Stimulated activated CD4-positive, alpha-beta T cell treated with anti-CD3 and anti-CD28 coated beads, Interleukin-15, amount 100 ng/mL, for 24 hours (primary cell): Measurements from ENCODE around the gene MAPKAPK3.

Source experiments
- DNase-seq: peaks from one replicate; pipeline ENCODE4 v3.0.0-alpha.2; 2020

MAPKAPK3 gene

DNA sequence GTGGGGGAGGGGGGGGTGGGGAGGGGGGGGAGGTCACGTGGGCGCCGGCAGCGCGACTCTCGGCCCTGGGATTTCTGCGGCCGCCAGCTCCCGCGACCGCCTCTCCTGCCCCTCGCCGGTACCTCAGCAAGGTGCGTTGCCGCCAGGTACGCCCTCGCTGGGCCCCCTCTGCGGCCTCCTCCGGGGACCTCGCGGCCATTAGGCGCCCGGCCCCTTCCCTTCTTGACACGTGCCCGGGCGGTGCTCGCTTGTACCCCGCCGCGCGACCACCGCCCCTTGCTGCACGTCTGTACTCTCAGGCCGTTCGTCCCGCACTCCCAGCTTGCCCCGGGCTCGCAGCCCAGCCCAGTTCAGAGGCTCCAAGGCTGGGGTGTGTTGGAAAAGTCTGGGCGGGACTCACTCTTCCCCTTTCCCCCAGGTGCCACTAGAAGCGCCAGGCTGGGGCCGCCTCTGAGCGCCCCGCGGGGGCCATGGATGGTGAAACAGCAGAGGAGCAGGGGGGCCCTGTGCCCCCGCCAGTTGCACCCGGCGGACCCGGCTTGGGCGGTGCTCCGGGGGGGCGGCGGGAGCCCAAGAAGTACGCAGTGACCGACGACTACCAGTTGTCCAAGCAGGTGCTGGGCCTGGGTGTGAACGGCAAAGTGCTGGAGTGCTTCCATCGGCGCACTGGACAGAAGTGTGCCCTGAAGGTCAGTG, at the start of gene MAPKAPK3:
Gene MAPKAPK3 (plus strand): TSS at position 56 of the 696 bp plus-strand sequence. CDS start 415 bp downstream, at position 471.
- DNase-seq: no peak

- peak; percentile 98 for DNase-seq
These were observed 49.4 kb upstream of the MAPKAPK3 start, which contains the start of gene C3orf18 for GRCh38 chr3:50567386-50568167. Gene C3orf18, minus strand, starts transcription at chr3:50567747. Its CDS starts 2,048 bp downstream, at chr3:50565699.

DNA sequence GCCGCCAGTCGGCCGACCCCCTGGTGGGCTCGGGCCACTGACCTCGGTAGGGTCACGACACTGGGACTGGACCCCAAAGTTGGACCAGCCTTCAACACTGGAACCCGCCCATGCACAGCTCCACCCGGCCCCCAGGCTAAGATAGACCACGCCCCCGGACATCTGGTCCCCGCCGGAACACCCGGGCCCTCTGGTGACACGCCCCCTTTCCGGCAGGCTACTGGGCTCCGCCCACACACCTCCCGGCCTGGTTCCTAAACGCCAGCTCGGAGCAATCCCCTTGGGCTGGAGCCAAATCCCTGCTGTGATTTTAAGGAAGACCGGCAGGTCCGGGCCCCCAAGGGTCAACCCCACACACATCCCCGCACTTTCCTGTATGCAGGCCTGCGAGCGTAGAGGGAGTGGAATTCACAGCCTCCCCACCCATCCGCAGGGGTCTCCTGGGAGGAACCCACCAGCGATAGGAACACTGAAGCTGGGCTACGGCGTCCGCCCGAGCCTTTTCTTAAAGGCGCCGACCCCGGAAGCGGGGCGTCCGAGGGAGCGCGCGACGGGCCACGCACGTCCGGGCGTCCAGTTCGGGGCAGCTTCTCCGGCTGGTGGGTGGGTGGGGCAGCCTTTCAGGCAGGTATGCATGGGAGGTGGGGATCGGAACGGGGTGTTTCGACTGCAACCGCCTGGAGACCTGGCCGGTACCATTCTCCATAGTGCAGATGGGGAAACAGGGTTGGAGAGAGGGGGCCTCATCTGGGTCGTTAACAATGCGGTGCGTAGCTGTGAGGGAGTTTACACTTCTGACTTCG, 47.8 kb upstream of the MAPKAPK3 start, which contains the start of gene HEMK1:
Gene HEMK1 (plus strand): TSS at position 576 of the 803 bp plus-strand sequence. CDS start 1,583 bp downstream, outside the sequence.
- peak; percentile 99 for DNase-seq

DNA sequence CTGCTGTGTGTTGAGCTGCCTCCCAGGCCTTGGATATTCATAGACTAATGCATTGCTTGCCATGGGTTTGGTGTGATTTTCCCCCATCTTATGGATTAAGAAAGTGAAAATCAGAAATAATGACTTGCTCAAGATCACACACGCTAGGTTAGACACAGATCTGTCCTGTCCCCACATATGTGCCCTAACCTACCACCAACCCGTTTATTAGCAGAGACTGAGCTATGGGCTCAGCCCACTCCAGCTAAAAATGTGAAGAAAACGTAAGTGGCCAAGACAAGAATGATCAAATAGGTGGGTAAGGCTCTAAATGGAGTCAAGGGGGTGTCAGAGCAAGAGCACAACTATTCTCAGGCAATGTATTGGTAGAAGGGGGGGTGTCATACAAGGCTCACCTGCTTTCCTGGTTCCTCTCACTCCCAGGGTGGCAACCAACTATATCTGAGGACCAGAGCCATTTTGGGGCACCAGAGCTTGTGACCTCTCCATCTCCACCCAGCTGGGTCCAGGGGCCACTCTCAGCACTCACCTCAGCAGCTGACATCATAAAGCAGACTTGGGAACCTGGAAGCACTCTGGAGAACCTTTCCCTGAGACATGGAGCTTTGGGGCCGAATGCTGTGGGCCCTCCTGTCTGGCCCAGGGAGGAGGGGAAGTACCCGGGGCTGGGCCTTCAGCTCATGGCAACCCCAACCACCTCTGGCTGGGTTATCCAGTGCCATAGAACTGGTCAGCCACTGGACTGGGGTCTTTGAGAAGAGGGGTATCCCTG, 46.3 kb upstream of the MAPKAPK3 start:
- DNase-seq: peak; percentile 30

- peak; percentile 23 for DNase-seq
These were observed 45.5 kb upstream of the MAPKAPK3 start for GRCh38 chr3:50571486-50571885.

GRCh38 chr3:50572158-50572557, 44.8 kb upstream of the MAPKAPK3 start:
- DNase-seq: peak; percentile 88

GRCh38 chr3:50572801-50573371, 44.1 kb upstream of the MAPKAPK3 start:
- peak; percentile 67 for DNase-seq

GRCh38 chr3:50573566-50574443, 43.1 kb upstream of the MAPKAPK3 start:
- DNase-seq: peak; percentile 86

- peak; percentile 57 for DNase-seq
These were observed 42.5 kb upstream of the MAPKAPK3 start for GRCh38 chr3:50574444-50574831.

DNA sequence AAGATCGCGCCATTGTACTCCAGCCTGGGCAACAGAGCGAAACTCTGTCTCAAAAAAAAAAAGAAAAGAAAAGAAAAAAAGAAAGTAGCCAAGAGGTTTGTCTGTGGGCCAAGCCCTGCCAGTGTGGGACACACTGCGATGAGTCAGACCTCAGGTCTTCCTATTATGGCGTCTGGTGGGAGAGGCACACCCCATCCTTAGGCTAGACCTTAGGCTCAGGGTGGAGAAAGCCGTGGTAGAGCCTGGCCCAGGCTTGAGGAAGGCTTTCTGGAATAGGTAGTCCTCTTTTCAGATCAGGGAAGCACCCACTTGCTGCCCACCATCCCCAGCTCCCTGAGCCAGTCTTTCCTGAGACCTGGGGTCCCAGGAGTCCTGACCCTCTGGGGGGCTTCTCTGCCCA, 41.6 kb upstream of the MAPKAPK3 start:
- no peak for DNase-seq

DNA sequence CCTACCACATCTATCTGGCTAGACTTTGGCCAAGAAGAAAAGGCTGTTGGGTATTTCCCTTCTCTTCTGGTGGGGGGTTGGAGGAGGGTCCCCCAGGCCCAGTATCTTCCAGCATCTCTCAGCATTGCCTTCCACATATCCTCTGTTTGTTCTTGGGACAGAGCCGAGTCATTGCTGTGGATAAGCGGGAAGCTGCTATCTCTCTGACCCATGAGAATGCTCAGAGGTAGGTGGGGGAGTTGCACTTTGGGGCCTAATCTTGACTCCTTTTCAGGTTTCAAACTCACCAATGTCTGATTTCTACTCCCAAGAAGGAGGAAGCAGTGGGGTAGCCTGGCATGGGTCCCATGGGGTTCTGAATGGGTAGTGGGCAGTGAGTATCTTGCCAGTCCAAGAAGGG, 39.6 kb upstream of the MAPKAPK3 start:
- no peak for DNase-seq

DNA sequence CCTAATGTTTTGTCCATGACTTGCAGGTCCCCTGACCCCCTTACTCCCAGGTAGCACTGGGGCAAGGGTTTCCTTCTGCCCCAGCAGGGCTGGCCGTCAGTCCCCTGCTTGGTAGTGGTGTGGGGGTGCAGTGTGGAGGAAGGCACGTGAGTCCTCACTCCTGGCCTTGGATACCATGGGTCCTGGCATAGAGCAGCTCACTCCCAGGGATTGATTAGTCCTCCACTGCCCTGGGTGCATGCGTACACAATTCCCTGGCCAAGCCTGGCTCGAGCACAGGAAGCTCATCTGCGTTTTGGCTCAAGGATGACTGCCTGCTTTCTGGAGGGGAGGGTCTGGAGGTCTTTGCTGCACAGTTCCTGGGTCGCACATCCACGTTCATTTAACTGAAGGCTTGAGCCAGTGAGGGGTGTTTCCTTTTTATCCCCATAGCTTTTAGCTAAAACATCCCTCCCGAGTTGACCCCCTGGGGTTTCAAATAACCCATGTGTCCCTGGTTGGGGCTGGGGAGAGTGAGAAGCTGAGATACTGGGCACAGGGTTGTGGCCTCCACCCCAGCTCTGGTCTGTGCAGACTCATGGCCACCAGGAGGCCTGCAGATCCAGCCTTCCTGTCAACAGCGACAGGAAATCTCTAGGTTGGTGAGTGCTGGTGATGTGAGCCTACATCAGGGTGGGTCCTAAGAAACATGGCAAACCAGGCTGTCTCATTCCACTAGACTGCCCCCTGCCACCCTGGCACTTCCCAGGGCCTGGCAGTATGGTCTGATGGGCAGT, 36.1 kb upstream of the MAPKAPK3 start:
- DNase-seq: no peak

DNA sequence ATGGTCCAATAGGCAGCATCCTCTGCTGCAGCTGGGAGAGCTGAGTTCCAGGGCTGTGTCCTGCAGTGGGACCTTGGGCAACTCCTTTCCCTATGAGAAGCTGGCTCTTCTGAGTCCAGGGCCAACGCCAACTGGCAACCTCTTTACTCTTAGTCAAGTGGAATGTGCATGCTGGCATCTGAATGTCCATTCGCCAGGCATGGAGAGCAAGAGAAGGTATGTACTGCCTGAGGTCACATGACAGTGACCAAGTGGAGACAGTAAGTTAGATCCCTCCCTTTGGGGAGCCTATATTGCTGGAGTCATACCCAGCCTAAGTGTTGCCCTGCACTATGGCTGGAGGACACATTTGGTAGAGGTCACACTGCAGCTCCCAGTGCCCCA, 35.5 kb upstream of the MAPKAPK3 start:
- DNase-seq: no peak

DNA sequence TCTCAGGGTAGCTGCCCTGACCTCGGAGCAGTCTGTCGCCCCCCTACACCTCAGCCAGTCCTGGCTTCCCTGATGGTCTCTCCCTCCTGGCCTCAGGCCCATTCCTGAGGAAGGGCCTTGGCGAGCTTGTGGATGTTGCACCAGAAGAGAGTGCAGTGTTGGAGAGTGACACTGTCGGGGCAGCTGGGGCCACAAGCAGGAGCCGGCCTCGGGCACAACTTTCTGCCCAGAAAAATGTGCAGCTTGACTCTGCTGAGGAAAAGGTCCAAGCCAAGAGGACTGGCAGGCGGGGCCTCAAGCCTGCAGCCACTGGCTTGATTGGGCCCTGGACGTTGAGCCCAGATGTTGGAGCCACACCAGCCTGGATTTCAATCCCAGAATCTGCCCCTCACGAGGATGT, 34.9 kb upstream of the MAPKAPK3 start:
- DNase-seq: no peak

GRCh38 chr3:50583897-50584296, 33.1 kb upstream of the MAPKAPK3 start:
- no peak for DNase-seq

DNA sequence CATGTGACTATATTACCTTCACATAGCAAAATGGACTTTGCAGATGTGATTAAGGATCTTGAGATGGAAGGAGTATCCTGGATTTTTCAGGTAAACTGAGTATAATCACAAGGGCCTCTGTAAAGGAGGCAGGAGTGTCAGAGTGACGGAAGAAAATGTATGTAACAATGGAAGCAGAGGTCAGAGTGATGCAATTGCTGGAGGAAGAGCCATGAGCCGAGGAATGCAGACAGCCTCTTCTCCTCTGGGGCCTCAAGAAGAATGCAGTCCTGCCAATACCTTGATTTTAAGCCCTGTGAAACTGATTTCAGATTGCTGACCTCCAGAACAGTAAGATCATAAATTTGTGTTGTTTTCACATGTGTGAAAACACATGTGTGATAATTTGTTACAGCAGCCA, 32.6 kb upstream of the MAPKAPK3 start:
- DNase-seq: no peak

DNA sequence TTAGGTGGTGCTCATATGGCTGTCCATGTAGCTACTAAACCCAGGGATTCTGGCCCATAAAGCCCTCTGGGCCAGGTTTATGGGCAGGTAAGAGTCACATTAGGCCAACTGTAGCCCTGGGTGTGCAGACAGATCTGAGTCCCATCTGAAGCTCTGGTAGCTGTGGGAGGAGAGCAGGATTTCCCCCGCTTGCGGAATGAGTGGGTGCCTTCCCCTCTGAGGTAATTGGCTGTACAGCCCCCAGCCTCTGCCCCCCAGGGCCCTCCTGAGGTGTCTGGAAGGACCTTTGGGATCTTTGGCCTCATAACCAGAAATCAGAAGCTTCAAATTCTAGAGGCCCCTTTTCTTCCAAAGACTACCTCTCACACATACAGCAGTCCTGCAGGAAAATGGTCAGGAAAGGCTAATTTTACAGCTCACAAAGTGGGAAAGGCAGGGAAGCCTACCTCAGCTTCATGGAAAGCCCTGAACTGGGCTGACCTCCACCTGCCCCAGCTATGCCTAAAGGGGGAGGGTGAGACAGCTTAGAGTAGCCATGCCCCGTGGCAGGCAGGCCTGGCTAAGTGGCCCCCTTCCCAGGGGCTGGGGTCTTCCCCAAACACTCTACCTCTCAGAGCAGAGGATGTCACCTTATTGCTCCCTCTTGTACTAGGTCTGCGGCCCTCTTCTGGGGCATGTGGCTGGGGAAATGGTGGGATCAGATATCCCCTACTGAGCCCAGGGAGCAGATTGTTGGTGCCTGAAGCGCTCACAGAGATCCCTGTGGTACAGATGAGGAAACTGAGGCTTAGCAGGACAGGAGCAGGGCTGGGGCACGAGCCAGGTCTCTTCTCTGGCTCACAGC, 30.8 kb upstream of the MAPKAPK3 start:
- peak; percentile 79 for DNase-seq

DNA sequence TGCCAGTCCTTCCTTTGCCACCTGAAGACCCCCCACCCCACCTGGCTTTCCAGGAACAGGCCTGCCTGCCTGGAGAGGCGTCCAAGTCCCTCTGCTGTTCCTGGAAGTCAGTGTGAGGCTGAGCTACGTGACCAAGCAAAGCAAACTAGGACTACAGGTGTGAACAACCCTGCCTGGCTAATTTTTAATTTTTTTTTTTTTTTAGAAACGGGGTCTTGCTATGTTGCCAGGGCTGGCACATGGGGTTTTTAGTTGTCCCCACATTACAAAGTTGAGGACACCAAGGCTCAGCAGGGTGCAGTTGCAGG, 30.2 kb upstream of the MAPKAPK3 start:
- DNase-seq: no peak

GRCh38 chr3:50587373-50587772, 29.6 kb upstream of the MAPKAPK3 start:
- DNase-seq: no peak
